ENCODE results near the gene CLCN3.

GRCh38 chr4:169650227-169650936 is 30.0 kb downstream of the CLCN3 start:
- no peak for TF ChIP-seq YY1 (IDR thresholded peaks at IDR 0.05; ENCODE audit: insufficient read depth, insufficient read length)
- TF ChIP-seq ZNF274 (IDR thresholded peaks at IDR 0.05; ENCODE audit: low read depth, low read length), result no peak
